Ovary (tissue), 3 donors: ENCODE data around the gene CMAS.

ENCODE experiments used
- CTCF ChIP-seq, 3 donors: fragments of 450-650 bp in 2 of 3; fragments of 200-600 bp in 1 of 3; IDR thresholded peaks; one replicate each; pipeline versions ENCODE4 v1.5.1 to v1.8.0; 2016 to 2022; ENCODE audit warnings: antibody characterized with exemption in 3 of 3, mild to moderate bottlenecking in 1 of 3
- POLR2A ChIP-seq: fragments of 450-650 bp; IDR thresholded peaks from one replicate; pipeline ENCODE4 v1.6.1; 2017; ENCODE audit warnings: antibody characterized with exemption, mild to moderate bottlenecking, moderate library complexity
- donor health status: DM: no; HTN: no; CAD: no.

GRCh38 chr12:22046090-22046967, at the start of gene CMAS:
- TF ChIP-seq CTCF (IDR thresholded peaks at IDR 0.05) (no peak), POLR2A (peak; percentile 58)
